Measurements from ENCODE around the gene AMDHD2.
"Not testable (repeated sequence)": the region's sequence is repeated elsewhere in the genome, so short reads cannot be mapped to it uniquely, and the experiment has no call there.

AMDHD2 gene

DNA sequence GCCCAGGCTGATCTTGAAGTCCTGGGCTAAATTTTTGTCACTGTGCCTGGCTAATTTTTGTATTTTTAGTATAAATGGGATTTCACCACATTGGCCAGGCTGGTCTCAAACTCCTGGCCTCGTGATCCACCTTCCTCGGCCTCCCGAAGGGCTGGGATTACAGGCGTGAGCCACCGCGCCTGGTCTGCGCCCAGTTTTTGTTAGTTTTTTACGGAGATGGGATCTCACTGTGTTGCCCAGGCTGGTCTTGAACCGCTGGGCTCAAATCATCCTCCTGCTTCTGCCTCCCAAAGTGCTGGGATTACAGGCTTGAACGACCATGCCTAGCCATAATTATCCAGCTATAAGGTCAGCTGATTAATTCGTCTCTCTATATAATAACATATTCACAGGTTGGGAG lies 13.7 kb downstream of the AMDHD2 start:
- DNase-seq (ENCODE audit: low read depth), result no peak

- DNase-seq (ENCODE audit: low read depth), result not testable (repeated sequence)
Observed at GRCh38 chr16:2534335-2534734, 14.2 kb downstream of the AMDHD2 start.

- DNase-seq (ENCODE audit: low read depth), result peak; percentile 83
Observed at GRCh38 chr16:2535625-2536013, 15.4 kb downstream of the AMDHD2 start.

- peak; percentile 90 for DNase-seq (ENCODE audit: low read depth)
Observed at GRCh38 chr16:2537451-2538379, 17.5 kb downstream of the AMDHD2 start, which contains the start of gene PDPK1. Gene PDPK1, plus strand, starts transcription at chr16:2538021. Its CDS starts 92 bp downstream, at chr16:2538113.

DNA sequence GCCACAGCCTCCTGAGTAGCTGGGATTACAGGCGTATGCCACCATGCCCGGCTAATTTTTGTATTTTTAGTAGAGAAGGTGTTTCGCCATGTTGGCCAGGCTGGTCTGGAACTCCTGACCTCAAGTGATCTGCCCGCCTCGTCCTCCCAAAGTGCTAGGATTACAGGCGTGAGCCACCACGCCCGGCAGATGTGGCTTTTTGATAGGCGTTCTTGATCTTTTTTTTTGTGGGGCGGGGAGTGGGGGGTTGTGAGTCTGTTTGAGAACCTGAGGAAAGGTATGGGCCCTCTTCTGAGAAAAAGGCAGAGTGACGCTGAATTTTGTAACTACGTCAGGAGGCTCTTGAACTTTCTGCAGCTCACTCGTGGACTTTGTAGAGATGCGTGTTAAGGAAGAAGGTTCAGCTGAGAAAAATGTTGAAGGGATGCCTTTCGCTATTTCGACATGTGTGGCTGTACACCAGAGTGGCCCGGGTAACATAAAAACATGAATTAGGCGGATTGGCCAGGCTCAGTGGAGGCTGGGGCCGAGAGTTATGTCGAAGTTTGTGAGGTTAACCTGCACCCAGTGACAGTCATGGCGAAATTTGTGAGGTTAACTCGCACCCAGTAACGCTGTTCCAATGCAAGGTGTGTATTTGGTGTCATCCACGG lies 19.1 kb downstream of the AMDHD2 start:
- DNase-seq (ENCODE audit: low read depth), result not testable (repeated sequence)

GRCh38 chr16:2539845-2540458 lies 19.8 kb downstream of the AMDHD2 start:
- not testable (repeated sequence) for DNase-seq (ENCODE audit: low read depth)

DNA sequence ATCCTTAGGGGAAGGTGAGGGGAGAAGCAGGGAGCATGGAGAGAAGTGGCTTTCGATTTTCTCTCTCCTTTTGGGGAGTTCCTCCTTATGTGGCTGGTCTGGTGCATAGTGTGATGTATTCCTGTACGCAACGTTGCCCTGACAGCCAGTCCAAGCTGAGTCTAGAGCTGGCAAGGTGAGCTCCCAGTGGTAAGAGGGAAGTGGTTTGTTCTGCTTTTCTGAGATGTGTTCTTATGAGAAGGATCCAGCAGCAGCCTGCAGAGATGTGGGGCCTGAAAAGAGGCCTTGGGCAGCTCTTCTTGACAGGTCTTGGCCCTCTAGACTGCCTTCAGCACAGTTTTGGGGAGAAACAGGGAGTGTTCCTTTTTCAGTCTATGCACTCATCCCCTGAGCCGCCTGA lies 20.7 kb downstream of the AMDHD2 start:
- not testable (repeated sequence) for DNase-seq (ENCODE audit: low read depth)

DNA sequence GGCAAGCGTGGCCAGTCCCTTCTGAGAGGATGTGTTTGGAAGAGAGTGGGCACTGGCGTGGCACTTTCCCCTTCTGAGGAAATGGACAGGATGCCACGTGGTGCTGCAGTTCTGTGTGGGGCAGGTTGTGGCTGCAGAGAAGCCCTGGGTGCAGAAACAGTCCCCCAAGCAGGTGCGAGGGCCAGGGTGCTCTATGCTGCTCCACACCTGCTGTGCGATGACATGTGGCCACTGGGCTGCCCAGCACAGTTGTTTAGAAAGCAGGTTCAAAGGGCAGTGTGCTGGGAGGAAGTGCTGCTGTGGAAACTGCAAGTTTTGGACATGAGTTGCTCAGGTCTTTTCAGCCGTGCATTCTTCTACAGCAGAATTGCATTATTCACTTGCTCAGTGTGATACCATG lies 21.2 kb downstream of the AMDHD2 start:
- not testable (repeated sequence) for DNase-seq (ENCODE audit: low read depth)

- DNase-seq (ENCODE audit: low read depth), result not testable (repeated sequence)
Observed at GRCh38 chr16:2543771-2544170, 23.6 kb downstream of the AMDHD2 start.

DNA sequence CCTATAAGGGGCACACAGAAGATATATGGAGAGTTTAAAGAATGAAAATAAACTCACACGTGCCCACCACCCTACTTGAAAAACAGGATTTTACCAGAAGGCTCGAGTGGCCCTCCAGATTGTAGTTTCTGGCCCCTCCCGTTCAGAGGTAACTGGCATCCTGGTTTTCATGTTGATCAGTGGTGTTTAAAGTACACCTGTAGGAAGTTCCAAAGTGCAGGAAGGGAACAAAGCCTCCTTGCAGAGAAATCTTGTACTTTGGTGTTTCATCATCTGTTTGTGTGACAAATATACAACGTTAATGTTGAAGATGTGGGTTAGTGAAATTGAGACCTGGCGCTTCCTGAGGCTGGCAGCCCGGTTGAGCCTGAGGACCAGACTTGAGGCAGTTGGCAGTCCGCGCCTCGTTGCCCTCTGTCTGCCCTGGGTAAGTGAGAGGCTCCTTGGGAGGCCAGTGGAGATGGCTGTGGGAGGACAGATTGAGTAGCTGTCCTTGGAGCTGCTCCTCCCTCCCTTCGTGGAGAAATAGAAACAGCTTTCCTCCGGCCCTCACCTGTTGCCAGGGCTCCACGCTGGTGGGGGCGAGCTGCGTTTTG lies 30.2 kb downstream of the AMDHD2 start:
- DNase-seq (ENCODE audit: low read depth), result not testable (repeated sequence)

DNA sequence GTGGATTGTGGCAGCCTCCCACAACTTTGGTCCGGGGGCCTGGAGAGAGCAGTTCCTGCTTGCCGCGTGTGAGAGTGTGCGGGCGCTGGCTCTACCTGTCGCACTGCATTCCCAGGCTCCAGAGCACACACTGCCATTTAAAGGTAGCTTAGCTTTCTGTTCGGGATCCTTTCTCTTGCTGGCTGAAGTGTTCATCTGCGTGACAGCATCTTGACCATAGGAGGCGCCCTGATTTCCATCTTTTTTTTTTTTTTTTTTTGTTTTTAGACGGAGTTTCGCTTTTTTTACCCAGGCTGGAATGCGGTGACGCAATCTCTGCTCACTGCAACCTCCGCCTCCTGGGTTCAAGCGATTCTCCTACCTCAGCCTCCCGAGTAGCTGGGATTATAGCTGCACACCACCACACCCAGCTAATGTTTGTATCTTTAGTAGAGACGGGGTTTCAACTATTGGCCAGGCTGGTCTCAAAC lies 31.3 kb downstream of the AMDHD2 start:
- not testable (repeated sequence) for DNase-seq (ENCODE audit: low read depth)

DNA sequence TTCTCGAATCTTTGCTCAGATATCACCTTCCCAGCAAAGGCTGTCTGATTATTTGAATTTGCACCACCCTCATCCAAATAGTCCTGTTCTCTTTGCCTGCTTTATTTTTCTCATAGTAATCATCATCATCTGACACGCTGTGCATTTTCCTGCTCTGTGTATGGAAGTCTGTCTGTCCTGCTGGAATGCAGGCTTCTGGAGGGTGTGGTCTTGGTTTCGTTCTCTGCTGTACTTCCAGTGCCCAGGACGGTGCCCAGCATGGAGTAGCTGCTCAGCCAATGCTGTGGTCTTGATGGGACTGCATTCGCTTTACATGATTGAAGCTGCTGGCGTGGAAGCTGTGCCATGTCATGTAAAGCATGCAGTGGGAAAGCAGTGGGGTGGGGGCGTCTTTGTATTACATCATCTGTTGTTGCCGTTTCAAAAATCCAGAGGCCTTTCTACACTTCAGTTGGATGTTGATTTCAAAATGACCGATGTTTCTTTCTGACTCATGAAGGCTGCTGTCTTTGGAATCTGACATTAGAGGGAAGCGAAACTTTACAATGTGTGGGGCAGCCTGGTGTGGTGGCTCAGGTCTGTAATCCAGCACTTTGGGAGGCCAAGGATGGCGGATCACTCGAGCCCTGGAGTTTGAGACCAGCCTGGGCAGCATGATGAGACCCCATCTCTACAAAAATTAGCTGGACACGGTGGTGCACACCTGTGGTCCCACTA lies 34.7 kb downstream of the AMDHD2 start:
- not testable (repeated sequence) for DNase-seq (ENCODE audit: low read depth)

DNA sequence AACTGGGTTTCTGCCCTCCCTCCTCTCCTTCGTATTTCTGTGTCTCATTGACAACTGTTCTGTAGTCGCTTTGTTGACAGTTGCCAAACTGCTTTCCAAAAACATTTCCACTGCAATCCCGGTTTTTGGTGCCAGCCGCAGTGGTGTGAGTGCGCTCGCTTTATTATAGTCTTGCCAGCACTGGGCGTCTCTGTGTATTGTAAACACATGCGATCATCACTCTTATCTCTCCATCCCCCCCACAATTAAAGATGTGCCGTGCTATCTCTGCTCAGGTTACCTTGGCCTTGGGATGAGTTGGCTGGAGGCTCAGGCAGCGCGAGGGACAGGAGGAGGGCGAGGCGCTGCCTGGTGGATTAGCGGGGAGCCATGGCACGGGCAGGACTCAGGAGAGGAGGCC lies 37.0 kb downstream of the AMDHD2 start:
- not testable (repeated sequence) for DNase-seq (ENCODE audit: low read depth)

- not testable (repeated sequence) for DNase-seq (ENCODE audit: low read depth)
Observed at GRCh38 chr16:2560131-2560797, 40.1 kb downstream of the AMDHD2 start.

- DNase-seq (ENCODE audit: low read depth), result not testable (repeated sequence)
Observed at GRCh38 chr16:2560798-2561133, 40.6 kb downstream of the AMDHD2 start.

DNA sequence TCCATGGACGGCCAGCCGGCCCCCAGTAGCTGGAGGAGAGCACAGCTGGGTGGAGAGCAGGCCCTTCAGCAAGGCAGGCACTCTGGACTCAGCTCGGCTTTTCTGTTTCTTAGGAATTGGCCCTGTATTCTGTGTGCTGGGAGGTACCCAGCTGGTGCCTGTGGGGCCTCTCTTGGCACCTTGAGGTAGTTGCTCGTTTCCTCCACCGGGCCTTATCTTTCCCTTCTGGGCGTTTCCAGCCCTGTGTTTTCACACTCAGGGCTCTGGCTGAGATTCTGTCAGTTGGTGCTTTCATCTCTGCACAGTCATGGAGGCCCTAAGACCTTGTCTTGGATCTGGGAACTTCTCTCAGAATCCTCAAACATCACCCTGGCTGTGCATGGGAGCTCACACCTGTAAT lies 47.3 kb downstream of the AMDHD2 start:
- DNase-seq (ENCODE audit: low read depth), result not testable (repeated sequence)

DNA sequence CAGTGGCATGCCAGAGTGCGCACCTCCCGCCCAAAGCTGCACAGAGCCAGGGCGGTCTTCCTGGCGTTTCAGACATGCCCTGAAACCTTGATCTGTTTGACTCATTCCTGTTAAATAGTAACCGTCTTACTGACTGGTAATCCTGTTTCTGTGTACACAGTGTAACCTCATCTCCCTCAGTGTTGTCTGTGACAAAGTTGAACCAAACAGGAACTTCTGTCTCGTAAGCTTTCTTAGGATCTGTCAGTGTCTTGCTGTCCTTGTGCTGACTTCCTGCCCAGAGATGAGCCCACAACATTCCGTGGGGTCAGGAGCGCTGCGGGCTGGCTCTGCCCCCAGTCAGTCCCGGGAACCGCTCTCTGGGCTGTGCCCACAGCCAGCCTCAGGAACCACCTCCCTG lies 48.4 kb downstream of the AMDHD2 start:
- DNase-seq (ENCODE audit: low read depth), result not testable (repeated sequence)

DNA sequence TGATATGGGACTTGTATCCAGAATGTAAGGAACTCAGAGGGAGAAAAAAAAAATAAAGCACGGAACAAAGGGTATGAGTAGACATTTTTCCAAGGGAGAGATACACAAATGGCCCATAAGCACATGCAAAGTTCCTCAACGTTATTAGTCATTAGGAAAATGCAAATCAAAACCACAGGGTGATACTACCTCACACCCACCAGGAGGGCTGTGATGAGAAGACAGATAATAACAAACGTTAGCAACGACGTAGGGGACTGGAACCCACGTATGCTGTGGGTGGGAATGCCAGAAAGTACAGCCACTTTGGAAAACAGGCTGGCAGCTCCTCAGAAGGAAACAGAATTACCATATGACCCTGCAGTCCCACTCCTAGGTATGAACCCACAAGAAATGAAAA lies 52.5 kb downstream of the AMDHD2 start:
- not testable (repeated sequence) for DNase-seq (ENCODE audit: low read depth)

DNA sequence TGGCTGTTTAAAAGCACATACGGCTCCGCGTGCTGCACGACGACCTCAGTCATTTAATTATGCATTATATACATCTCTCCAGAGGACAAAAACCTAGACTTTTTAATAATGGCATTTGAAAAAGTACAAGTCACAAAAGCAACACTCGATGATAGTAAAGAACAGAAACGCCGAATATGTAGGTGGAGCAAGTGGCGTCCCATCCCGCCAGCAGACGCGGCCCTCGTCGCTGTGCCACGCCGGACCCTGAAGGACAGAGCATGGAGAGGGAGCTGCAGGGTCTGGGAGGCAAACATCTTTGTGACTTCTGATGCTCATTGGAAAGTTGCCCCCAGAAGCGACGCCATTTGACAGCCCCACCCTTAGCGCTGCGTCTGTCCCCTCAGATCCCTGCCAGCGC lies 55.7 kb downstream of the AMDHD2 start:
- DNase-seq (ENCODE audit: low read depth), result not testable (repeated sequence)

GRCh38 chr16:2577044-2577443 lies 56.9 kb downstream of the AMDHD2 start:
- not testable (repeated sequence) for DNase-seq (ENCODE audit: low read depth)

DNA sequence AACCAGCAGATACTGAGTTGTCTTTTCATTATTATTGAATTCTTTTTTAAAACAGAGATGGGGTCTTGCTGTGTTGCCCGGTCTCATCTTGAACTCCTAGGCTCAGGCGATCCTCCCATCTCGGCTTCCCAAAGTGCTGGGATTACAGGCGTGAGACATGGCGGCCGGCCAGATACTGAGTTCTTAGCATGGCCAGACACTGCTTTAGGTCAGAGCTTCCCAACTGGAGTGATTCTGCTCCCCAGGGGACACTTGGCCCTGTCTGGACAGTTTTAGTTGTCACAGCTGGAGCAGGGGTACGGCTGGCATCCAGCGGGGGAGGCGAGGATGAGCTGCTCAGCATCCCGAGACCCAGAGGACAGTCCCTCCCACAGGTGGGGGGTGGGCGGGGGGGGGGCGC lies 58.7 kb downstream of the AMDHD2 start:
- DNase-seq (ENCODE audit: low read depth), result not testable (repeated sequence)
